Stimulated activated CD4-positive, alpha-beta T cell treated with anti-CD3 and anti-CD28 coated beads, Interleukin-1b, Interleukin-23, amount 100 ng/mL, for 48 hours (primary cell): Measurements from ENCODE around the gene AKAP12.
A peak's percentile ranks its signal among the peaks of the same experiment; 100 is the strongest.

Source experiments
- DNase-seq: peaks from one replicate; pipeline ENCODE4 v3.0.0-alpha.2; 2020

Gene AKAP12

DNA sequence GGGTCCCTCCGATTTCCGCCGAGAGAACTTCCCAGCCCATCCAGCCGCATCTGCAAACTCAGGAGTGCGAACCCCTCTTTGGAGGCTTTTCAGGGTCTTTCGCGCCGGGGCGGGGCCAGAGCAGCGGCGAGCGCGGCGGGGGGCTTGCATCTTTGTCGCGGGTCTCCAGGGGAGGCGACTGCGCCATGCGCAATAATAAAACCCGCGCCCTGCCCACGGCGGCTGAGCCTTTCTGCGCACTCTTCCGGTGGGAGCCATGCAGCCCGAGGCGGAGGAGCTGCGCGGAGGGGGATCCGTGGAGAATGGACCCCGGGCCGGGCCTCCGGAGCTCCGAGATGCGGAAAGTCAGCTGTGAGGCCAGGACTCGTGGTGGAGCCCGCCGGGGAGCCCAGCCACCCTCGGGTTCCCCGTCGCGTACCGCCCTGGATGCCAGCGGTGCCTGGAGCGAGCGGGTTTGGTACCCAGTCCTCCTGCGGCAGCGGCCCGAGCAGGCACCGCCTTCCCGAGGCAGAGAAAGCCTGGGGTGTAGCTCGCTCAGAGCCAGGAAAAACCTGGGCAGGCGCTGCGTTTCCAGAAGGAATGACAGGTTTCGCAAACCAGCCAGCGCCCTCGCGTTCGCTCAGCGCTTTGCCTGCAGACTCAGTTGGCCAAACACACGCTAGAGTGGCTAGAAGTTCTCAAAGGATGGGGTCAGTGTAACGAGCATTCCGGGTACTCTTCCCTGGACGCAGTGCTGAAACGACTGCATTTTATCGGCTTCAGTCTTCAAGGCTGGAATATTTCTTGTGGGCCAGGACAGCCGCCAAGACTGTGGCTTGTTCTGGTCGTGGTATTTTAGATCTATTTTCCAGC, 1.2 kb downstream of the AKAP12 start:
- DNase-seq = no peak

DNA sequence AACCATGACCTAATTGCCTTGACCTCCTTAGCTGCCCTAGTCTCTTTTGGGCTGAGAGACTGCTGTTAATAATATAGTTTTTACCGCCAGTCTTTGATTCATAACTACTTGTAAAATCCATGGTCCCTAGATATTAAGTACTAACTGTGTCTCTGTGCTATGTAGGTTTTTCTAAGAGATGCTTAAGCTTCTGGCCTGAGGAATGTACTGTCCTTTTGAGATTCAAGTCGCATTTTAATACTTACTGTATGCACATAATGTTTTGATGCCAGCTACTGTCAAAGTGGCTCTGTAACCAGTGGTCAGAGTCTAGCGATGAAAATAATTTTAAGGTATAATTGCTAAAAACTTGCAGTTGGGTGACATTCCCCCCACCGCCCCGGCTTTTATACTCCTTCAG, 2.1 kb downstream of the AKAP12 start:
- DNase-seq = no peak

DNA sequence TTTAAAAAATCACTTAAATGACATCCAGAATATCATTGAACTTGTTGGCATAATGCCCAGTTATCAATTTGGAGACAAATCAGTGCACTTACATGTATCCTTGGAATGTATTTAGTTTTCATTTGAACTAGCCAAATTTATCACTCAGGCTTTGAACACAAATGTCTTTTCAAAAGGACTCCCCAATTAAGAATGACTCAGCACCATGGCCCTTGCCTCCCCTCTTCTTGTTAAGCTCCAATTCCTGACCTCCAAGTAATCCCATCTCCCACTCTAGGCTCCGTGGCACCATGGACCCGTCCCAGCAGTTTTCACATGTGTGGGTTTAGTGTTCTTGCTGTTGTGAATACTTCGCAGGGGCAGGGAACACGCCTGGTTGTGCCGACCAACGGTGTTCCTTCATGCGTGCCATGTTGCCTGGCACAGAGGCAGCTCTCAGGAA, 2.7 kb downstream of the AKAP12 start:
- no peak for DNase-seq

DNA sequence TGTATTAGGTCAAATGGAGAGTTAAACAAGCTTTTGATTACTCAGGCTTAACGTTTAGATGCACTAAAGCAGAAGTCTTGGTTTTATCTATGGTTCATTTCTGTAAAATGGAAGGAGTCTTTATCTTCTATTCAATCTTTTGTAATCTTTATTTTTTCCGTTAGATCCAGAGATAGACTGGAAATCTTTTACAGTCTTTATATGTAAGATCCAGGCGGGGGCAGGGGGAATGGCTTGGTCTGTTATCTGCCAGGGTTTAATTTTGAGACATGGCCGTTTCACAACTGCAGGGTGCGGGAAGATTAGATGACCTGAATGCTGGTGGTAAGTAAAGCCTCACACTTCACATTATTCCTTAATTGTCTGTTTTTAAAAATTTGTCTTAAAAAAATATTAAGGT, 3.7 kb downstream of the AKAP12 start:
- DNase-seq = no peak

DNA sequence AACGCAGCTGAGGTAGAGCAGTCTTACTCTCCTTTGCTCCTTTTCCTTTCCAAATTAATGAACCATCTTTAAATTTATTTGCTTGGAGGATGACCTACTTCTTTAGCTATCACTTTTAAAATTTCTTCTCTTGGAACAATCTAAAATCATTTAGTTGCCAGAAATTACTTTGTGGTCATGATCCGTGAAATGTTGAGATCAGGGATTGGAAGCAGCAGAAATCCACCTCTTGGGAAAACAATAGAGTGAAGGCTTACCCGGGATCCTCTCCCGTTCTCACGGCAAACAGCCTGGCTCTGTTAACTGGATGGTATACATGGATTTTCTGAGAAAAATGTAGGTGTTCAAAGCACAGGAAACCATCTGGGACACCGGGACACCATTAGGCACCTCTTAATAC, 7.7 kb downstream of the AKAP12 start:
- no peak for DNase-seq

- no peak for DNase-seq
Measured at GRCh38 chr6:151248295-151248694, 8.5 kb downstream of the AKAP12 start.

- no peak for DNase-seq
Measured at GRCh38 chr6:151252634-151253033, 12.9 kb downstream of the AKAP12 start.

DNA sequence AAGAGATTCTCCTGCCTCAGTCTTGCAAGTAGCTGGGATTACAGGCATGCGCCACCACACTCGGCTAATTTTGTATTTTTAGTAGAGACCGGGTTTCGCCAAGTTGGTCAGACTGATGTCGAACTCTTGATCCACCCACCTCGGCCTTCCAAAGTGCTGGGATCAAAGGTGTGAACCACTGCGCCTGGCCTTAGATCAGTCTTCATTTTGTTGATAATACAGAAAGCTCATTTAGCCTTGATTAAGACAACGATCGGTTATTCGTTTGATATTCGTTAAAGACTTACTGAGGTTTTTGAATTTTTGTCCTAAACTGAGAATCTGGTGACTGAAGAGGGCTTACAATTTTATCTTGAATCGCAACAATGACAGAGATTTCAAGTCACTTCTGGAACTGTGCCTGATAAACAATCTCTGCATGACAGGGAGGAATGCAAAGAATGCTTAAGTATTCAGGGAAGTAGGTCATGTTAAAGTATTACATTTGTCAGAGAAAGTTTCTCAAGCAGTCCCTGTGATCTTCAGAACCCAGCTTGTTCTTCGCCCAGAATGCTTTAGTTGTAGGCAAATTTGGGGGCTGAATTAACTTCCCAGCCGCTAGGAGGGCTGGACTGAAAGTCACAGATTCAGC, 14.8 kb downstream of the AKAP12 start:
- DNase-seq = no peak

DNA sequence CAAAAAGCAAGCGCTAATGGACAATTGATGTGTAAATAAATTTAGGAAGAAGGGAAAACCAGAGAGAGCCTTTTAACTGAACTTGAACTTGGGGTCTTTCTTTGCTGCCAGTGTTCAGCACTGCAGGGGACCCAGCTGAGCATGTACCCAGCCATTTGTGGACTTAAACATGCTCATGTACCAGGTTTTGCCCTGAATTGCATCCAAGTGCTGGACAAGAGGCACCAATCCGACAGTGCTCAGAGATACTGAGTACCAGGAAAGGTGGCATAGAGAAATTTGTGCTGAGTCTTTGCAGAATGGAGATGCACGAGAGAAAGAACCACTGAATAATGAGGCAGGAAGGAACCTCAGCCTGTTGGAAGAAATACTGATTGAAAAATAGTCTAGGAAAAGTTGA, 16.0 kb downstream of the AKAP12 start:
- no peak for DNase-seq

DNA sequence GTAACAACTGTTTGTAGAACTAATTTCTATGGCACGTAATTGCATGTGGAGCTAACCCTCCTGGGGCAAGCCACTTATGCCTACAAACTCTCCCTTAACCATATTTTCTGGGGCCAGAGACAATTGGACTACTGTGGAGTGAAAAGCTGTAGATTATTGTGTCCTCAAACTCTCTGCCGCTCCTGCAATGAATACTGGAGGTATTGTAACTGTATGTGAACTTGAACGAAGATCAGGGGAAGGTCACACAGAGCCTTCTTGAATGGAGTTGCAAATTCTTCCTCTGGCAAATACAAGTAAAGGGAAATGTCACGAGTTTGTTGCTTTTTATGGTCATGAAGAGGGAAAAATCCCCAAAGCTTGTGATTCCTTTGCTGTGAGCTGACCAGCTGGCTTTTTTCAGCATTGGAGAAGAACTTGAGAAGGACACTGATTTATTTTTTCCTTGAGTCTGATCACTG, 18.2 kb downstream of the AKAP12 start:
- no peak for DNase-seq

DNA sequence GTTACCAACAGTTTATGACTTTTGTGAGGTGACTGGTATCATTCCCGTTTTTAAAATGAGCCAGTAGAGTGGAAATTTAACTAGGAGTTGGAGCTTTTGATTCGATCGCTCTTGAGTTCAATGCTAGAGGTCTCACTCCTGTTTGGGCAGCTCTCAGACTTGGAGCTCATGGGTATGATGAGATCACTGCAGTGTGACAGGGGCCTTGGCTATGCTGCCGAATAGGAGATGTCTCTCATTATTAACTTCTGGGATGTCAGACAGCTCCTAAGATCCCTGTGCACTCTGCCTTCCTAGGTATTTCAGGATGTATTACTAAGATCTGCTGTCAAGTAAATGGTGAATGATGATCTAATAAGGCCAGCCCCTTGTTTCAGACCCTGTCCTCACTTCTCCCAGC, 20.4 kb downstream of the AKAP12 start:
- DNase-seq = no peak

- DNase-seq = no peak
Measured at GRCh38 chr6:151263035-151263434, 23.3 kb downstream of the AKAP12 start.

DNA sequence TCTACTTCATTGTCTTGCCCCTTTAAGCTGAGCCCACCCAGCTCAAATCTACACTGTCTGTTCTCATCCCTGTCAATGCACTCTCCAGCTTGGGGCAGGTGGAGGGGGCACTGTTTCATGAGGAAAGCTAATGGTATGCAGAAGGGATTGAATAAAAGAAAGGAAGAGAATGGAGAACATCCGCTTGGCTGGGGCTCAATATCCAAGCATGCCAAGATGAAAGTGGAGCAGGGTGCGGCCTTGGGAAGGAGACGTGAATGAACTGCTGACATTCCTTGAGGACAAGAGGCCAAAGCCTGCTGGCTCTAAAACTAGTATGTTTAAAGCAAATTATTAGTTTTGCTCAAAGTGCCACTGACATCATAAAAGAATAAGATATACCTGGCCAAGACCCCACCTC, 24.2 kb downstream of the AKAP12 start:
- DNase-seq = no peak

DNA sequence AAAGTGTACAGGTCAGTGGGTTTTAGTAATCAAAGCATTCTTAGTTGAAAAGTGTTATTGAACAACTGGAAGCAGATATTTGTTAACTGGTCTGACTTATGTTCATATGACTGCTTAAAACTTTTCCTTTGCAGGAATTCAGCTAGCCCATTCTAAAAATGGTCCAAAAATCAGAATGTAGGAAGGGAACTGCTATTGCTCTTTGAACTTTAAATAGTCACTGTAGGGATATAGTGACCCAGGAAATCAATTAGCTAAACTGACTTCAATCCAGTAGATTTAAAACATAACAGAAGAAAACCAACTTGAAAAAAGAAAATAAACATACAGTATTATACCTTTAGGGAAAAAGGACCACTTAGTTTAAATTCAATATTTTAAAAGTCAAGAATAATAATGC, 25.5 kb downstream of the AKAP12 start:
- DNase-seq = no peak

- no peak for DNase-seq
Measured at GRCh38 chr6:151269321-151269995, 29.7 kb downstream of the AKAP12 start.

DNA sequence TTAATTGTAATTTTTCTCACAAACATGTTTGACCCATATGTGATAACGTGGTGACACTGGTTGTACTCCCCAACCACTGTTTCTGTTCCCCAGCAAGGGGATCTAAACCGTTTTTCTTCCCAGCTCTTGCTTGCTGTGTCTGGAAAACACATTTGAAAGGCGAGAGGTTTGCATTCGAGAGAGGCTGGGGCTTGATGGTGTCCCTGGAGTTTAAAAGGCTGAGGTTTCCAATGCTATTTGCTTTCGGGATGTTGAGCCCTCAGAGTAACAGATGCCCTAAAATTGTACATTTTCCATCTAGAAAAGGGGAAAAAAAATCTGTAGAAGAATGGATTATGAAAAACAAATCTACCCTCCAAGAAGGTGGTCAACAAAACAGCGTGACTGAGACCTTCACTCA, 35.4 kb downstream of the AKAP12 start:
- DNase-seq = no peak

DNA sequence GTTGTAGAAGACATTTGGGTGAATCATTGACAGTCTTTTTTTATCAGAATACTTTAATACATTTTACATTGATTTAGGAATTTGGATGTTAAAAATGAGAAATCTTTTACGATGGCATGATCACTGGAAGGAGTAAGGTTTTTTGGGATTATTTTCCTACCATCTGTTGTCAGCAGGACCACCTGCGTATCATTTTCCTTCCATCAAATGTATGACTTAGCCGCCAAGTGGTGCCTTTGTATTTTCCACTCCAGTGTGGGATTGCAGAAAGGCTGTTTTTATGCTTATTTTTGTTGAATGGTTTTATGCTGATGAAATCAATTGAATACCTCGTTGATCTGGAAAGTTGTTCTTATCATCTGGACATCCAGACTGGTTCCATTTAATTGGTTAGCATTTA, 35.8 kb downstream of the AKAP12 start:
- no peak for DNase-seq

- no peak for DNase-seq
Measured at GRCh38 chr6:151276112-151276740, 36.5 kb downstream of the AKAP12 start.

DNA sequence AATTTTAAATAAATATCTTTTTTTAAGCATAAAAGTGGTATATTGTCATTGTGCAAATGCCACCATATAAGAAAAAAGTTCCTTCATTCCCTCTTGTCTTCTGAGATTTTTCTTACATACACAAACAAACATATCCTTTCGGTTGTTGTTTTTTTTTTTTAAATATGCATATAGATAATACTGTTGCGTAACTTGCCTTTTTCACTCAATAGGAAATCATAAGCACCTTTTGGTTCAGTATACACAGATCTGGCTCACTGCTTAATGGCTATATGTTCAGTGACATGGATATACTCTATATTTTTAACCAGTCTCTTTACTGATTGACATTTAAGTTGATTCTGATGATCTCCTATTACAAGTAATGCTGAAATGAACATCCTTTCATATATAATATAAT, 40.1 kb downstream of the AKAP12 start:
- no peak for DNase-seq

- DNase-seq = no peak
Measured at GRCh38 chr6:151280859-151281258, 41.1 kb downstream of the AKAP12 start.

- peak; percentile 6 for DNase-seq
Measured at GRCh38 chr6:151284012-151284411, 44.2 kb downstream of the AKAP12 start.

GRCh38 chr6:151284548-151285017, 44.8 kb downstream of the AKAP12 start:
- peak; percentile 25 for DNase-seq

DNA sequence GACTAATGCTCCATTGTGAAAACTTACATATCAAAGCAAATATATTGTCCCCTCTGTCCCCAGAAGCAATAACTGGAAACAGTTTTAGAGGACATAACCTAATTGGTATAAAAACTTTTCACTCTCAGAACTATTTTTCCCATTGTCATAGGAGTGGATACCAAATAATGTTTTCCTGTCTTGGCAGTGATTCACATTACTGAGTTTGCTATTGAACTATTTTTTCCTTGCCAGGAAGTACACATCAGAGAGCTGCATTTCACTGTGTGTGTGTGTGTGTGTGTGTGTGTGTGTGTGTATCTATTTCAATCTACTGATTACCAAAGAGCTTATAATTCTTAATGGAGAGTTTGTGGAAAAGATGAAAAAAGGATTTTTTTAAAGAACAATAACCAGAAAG, 45.4 kb downstream of the AKAP12 start:
- DNase-seq = no peak
